ENCODE measurements around the gene CKMT1A.

DNA sequence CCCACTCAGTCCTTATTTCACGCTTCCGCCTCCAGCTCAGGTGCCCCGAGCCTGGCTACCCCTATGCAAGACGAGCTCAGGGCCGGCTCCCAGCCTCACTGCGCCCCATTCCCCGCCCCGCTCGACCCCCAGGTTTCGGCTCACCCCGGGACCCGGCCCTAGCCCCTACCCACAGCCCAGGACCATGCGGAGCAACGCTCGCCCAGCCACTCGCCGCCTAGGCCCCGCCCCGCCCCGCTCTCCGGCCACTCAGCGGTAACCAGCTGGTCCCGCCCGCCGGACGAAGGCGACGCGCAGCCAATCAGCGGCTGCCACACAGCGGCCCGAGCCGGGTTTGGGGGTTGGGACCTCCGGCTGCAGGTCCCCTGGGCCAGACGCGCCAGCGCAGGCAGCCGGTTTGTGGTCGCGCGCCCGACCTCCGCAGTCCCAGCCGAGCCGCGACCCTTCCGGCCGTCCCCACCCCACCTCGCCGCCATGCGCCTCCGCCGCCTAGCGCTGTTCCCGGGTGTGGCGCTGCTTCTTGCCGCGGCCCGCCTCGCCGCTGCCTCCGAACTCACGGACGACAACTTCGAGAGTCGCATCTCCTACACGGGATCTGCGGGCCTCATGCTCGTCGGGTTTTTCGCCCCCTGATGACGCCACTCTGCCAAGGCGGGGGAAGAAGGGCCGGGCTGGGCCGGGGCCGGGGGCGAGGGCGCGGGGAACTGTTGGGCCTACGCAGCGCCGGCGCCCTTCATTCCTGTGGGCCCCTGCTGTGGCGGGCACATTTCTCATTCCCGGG lies 44.8 kb upstream of the CKMT1A start, which contains the start of gene CATSPER2:
- TF ChIP-seq, protein P1, sequence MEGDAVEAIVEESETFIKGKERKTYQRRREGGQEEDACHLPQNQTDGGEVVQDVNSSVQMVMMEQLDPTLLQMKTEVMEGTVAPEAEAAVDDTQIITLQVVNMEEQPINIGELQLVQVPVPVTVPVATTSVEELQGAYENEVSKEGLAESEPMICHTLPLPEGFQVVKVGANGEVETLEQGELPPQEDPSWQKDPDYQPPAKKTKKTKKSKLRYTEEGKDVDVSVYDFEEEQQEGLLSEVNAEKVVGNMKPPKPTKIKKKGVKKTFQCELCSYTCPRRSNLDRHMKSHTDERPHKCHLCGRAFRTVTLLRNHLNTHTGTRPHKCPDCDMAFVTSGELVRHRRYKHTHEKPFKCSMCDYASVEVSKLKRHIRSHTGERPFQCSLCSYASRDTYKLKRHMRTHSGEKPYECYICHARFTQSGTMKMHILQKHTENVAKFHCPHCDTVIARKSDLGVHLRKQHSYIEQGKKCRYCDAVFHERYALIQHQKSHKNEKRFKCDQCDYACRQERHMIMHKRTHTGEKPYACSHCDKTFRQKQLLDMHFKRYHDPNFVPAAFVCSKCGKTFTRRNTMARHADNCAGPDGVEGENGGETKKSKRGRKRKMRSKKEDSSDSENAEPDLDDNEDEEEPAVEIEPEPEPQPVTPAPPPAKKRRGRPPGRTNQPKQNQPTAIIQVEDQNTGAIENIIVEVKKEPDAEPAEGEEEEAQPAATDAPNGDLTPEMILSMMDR (IDR thresholded peaks at IDR 0.05): no peak
- no peak for TF ChIP-seq EP300 (IDR thresholded peaks at IDR 0.05)
